GM18868 (cell line): ENCODE results near the gene RAB27B.
"Not testable (repeated sequence)": the region's sequence is repeated elsewhere in the genome, so short reads cannot be mapped to it uniquely, and the experiment has no call there.

ENCODE experiments used
- ATAC-seq: cut with Tn5 transposase; IDR thresholded peaks from one replicate; pipeline ENCODE4 v1.9.1; 2021; ENCODE audit warnings: mild to moderate bottlenecking, moderate library complexity; ENCODE audit not compliant: unreplicated experiment

The RAB27B gene, protein sequence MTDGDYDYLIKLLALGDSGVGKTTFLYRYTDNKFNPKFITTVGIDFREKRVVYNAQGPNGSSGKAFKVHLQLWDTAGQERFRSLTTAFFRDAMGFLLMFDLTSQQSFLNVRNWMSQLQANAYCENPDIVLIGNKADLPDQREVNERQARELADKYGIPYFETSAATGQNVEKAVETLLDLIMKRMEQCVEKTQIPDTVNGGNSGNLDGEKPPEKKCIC

DNA sequence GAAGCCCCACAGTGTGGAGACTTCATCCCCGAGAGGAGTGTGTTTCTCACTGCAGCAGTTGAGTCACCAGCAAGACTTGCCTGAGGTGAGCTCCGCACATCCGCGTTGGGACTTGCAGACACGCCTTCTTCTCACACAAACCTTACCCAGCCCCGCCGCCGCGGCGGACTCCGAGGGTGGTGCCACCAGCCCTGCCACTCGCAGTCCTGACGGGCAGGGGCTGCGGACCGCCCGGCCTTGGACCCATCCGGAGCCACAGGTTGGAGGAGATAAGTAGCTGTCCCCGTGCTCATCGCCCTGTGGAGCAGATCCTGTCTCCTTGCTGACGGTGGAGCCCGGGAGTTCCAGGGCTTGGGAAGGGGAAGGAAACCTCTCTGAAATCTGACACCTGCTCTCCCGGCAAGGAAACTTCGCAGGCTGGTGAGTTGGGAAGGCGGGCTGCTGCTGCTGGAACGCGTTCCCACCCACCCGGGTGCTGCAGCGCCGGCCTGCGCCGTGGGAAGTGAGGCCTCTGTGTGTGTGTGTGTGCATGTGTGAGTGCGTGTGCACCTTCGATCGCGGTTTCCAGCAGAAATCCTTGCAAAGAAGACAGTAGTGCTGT lies at the start of gene RAB27B:
RAB27B (plus strand) TSS at position 197 of the 601 bp plus-strand sequence. CDS start 49,109 bp downstream, outside the sequence.
- ATAC-seq = peak; percentile 64

DNA sequence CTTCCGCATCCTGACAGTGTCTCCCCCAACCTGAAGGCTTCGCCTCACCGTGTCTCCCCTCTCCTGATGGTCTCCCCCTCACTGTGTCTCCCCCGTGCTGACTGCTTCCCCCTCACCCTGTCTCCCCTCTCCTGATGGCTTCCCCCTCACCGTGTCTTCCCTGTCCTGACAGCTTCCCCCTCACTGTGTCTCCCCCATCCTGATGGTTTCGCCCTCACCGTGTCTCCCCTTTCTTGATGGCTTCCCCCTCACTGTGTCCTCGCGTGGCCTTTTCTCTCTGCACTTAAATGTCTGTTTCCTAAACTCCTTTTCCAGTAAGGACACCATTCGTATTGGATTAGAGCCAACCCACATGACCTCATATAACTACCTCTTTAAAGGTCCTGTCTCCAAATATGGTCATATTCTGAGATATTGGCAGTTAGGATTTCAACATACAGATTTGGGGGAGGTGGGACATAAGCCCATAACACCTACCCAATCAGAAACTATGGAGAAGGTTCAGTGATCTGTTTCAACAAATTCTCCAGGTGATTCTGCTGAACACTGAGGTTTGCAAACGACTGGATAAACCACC lies 47.9 kb upstream of the RAB27B start:
- ATAC-seq = no peak

DNA sequence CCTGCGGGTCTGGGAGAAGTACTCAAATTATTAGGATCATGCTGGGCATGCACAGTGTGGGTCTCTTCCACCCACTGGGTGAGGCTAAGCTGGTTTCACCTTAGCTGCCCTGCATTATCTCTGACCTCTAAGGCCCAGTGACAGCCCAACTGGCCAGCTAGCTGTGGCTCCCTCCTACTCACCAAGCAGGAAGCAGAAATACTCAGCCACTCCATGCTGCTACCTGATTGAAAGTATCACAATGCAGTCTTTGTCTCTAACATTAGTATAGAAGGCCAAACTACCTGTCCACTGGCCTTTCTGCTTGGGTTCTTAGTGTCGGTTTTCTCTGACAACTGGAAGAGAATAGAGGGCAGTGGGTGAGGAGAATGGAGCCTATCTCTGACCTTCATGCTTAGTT lies 47.3 kb upstream of the RAB27B start:
- no peak for ATAC-seq

DNA sequence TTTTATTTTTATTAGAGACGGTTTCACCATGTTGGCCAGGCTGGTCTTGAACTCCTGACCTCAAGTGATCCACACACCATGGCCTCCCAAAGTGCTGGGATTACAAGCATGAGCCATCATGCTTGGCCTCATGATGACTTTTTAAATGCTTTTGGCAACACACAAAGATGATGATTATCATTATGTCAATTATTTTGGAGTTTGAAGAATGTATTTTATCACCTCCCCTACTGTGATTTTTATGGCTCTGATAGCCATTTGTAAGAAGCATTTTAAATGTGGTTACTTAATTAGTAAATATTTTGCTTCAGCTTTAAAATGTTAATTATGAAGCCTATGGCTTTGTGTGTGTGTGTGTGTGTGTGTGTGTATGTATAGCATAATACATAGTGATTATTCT lies 45.1 kb upstream of the RAB27B start:
- ATAC-seq = no peak

DNA sequence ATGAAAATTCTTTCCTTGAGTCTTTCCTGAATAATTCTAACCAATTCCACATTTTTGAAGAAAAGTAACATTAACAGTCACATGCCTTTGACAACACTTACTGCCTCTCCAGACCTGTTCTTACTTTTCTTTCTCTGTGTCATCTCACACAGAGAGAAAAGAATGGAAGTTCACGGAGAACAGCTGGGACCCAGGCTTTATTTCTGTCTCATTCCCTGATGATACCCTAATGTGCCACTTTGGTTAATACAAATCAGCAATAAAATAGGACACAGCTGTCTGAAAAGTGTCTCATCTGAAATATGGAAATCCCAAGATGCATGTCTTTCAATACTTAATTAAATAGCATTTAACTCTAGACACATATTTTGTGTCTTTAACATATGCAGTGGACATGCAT lies 42.1 kb upstream of the RAB27B start:
- ATAC-seq = no peak

DNA sequence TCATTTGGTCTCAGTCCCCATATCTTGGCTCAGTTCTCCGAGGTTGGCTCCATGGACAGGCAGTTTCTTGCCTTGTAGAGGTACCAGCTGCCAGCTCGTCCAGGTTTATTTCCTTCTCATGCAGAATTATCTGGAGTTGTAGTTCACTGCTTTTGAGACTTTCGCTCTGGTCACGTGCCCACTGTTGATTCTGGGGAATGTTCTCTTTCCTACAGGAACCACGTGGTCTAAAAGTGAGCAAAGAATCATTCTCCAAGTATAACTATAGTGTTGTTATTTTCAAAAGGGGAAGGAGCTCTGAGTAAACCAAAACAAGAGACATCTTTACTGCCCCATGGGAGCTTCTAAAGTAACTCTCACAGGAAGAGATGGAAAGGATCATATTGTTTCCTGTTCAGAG lies 41.2 kb upstream of the RAB27B start:
- ATAC-seq = no peak

DNA sequence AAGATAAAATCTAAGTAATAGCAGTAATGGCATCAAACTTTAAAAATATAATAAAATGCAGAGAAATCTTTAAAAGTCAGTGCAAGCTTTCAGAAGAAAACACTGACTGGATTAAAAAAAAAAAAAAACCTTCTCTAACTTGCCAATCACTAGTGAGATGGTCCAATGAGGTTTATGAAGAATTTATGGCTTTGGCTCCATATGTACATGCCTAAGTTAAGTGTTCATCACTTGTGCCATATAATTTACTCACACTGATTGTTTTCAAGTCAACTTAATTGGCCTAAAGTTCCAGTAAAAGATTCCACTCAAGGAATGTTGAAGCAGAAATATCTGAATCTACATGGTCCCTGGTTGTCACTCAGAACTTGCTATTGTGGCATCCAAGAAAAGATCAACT lies 40.7 kb upstream of the RAB27B start:
- no peak for ATAC-seq

DNA sequence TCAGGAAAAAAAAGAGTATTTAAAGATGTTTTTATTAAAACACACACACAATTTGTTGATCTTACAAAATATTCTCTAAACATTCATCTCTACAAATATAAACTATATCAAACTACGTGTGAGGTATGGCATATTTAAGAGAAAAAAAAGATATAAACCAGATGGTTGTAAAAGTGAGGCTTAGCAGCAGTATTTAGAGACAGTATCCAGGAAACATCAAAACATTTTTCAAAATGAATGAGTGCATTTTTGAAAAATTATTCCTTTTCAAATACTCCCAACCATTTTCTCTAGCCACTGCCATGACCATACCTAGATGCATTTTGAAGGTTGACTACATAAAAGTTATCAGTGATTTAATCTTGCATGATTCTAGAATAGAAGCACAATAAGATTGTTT lies 38.2 kb upstream of the RAB27B start:
- ATAC-seq = no peak

DNA sequence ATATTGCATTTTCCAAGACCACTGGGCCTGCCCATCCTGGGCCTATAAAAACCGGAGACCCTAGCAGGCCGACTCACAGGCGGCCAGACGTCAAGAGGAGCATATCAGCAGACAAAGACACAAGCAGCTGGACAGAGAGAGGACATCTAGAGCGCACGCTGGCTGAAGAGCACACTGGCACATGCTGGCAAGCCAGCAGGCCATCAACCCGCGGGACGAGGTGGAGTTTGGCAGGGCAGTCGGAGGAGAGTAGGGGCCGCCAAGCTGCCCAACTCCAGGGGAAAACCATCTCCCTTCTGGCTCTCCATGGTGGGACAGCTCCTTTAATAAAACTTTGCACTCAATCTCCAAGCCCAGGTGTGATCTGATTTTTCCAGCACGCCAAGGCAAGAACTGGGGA lies 36.6 kb upstream of the RAB27B start:
- no peak for ATAC-seq

DNA sequence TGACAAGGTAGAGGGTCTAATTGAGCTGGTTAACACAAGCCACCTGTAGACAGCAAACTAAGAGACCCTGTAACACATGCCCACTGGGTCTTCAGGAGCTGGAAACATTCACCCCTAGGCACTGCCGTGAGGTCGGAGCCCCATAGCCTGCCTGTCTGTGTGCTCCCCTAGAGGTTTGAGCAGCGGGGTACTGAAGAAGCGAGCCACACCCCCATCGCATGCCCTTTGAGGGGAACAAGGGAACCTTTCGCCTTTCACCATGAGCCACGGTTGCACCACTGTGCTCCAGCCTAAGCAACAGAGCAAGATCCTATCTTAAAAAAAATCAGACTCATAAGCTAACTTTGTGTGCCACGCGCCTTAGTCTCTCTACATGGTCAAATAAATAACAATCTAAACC lies 36.2 kb upstream of the RAB27B start:
- no peak for ATAC-seq

DNA sequence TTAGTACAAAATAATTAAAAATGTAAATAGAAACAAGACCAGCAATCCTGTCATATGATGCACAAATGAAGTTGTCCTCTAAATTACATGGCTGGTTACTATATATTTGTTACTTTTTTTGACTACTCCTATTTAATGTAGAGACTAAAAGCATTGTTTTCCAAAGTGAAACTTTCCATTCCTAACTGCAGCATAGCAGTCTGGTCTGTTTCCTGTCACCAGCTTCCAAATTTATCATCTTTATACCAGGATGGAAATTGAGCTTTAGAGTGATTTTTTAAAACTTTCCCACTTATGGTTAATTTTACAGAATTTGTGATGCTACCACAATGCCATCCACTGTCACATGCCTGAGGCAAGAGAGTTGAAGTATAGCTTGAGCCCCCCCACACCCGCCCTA lies 33.5 kb upstream of the RAB27B start:
- no peak for ATAC-seq

DNA sequence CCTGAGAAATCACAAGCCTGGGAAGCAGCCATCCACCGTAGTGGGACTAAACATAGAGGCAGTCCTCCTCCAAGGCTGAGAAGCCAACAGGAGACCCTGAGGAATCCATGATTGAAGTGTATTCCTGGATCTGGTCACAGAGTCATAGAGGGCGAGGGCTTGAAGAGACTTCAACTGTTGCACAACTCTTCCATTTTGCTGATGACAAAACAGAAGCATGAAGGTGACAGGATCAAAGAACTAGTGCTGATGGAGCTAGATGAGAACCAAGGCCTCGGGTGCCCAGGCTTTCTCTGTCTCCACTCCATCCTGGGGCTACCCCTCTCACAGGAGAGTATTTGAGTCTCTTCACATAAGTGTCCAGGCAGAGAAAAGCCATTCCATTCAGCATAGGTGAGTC lies 30.1 kb upstream of the RAB27B start:
- ATAC-seq = no peak

DNA sequence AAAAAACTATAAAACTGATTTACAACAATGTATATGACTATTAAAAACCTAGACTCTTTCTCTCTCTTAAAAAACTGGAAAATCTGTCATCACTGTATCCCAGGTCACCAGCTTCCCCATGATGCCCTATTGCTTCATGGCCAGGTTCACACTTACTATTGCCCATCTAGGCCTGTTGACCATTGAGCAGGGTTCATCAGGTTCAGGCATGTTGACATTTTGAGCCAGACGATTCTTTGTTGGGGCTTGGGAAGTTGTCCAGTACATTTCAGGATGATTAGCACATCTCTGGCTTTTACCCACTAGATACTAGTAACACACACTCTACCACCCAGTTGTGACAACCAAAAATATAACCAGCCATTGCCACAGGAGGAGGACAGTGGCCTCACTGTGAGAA lies 26.9 kb upstream of the RAB27B start:
- no peak for ATAC-seq

DNA sequence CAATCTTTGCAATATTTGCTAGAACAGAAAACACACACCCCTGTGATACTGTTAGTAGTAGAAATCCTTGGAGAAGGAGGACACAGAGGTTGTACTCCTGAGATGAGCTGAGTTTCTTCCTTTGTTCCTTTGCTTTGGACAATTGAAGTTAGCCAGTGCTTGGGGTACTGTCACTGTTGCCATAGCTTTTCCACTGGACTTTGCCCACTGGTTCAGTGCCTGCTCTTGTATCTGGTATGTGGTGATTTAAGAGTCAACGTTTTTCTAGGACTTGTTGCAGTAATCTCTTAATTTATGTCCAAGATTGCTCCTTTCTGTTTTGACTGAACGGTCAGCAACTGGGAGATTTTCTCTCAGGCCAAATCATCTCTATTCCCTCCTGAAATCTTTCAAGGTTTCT lies 26.1 kb upstream of the RAB27B start:
- ATAC-seq = no peak

DNA sequence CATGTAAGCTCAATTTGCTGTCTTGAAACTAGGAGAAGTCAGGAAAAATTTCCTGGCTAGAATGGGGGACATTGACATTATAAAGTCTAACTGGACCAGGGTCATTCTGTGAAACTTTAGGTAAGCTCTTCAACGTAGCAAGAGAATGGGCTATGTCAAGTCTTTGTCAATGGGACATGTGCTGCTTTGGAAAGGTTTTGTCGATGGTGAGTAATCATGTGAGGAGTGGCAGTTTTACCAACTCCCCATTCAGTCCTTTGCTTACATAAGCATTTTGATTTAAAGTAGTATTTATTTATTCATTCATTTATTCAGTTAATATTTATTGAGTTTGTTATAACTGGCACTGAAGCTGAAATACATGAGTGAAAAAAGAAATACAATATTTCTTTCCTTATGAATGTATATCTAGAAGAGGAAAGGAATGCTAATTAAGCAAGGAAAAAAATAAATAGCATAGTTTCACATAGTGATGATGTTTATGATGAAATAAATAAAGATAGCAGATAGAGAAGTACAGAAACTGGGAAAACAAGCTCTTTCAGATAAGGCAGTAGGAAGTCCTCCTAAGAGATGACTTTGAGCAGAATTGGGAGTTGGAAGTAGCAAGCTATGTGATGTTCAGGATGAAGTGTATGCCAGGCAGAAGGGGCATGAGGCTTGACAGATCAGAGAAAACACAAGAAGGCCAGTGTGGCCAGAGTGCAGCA lies 25.4 kb upstream of the RAB27B start:
- no peak for ATAC-seq

DNA sequence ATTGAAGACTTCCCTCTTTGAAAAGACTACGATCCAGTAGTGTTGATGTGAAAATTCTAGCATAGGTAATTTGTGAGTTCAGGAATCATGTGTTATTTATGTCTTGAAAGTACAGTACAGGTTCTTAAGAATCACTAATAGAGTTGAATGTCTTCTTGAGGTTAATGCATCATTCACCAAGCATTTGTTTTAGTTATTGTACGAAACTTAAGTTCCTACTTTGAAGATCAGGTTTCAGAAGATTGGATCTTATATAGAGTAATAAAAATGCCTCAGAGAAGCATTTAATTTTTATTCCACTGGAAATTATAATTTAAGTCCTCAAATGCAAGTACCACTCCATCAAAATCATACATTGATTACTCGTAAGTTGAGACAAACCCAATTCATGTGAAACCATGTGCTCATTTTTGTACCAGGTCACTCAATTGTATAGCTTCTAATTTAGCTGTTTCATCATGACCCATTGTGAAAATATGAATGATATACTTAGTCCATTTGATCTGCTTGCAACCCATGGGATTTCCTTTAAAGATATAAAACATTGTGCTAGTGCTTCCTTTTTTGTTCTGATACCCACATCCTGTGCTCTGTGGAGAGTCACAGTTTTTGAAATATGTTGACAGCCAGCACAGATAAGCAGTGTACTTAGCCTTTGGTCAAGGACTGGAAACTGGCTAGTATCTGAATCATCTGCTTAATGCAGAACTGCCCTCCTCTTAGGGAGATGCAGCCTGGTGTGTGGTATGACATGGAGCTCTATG lies 22.5 kb upstream of the RAB27B start:
- ATAC-seq = no peak

DNA sequence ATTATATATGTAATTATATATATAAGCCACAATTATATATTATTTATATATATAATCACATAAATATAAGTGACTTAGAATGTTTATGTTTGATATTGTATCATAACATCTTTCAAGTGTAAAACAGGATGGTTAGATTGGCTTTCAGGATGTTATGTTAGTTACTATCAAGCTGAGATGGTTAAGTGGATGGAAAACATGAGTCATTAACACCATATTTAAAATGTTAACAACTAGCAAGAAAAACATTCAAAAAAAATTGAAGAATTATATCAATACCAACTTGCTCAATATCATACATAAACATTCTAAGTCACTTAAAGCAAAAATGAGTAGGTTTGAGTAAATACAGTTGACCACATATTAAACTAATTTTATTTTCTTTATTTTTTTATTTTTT lies 21.8 kb upstream of the RAB27B start:
- ATAC-seq = no peak

DNA sequence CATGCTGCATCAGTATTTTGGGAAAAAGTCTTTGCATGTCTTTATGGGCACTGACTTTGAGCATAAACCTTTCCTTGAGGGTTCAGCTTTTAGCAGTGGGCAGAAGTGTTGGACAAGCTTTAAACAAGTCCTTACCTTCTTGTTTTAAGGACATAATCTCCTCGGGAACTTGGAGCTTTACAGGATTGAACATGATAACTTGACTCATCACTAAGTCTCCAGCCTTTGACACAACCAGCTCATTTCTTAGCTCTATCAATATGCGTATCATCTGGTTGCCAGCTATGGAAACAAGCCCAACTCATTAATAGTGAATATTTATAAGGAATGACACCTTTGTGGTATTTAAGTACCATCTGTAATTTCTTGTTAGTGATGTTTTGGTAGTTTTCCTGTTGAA lies 21.0 kb upstream of the RAB27B start:
- no peak for ATAC-seq

DNA sequence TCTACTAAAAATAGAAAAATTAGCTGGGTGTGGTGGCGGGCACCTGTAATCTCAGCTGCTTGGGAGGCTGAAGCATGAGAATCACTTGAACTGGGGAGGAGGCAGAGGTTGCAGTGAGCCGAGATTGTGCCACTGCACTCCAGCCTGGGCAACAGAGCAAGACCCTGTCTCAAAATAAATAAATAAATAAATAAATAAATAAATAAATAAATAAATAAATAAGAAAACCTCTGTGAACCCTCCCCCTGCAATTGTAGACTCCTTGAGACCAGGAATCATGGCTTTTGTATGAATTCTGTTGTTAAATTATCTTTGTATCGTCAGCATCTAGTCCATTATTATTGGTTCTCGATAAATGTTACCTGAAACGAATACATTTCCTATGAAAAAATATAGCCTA lies 17.6 kb upstream of the RAB27B start:
- not testable (repeated sequence) for ATAC-seq

DNA sequence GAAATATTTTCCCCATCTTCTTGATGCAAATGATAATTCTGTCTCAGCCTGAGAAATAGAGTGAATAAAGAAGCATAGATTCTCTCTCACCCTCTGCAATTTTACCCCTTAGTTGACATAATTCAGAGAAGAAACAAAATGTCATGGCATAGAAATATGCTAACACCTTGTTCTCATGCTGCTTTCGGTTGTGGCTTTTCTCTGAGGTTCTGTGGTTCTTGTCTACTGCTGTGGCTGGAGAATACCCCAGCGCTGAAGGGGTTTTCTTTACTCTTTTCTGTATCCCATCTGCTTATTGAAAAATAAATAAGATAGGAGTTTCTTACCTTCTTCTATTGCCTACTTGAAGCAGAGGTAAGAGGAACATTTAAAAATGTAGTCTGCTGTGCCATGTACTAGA lies 15.4 kb upstream of the RAB27B start:
- ATAC-seq = peak; percentile 80

DNA sequence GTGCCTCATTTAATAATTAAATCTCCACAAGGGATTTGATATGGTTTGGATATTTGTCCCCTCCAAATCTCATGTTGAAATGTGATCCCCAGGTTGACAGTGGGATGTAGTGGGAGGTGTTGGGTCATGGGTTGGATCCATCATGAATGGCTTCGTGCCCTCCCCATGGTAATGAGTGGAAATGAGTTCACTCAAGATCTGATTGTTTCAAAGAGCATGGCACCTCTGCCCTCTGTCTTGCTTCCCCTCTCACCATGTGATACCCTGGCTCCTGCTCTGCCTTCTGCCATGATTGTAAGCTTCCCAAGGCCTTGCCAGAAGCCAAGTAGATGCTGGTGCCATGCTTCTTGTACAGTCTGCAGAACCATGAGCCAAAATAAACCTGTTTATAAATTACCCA lies 15.0 kb upstream of the RAB27B start:
- peak; percentile 7 for ATAC-seq
